OCI-LY1 (cell line): ENCODE data around the gene MACROD2.
A peak's percentile ranks its signal among the peaks of the same experiment; 100 is the strongest.

Experiments used
- H2AFZ ChIP-seq: fragments of 200-600 bp; sonication (generic), shearing (Covaris generic); 2 replicates; pipeline ENCODE4 v1.6.0; 2014; ENCODE audit warnings: antibody characterized with exemption, mild to moderate bottlenecking, low read length
- H3F3A ChIP-seq: fragments of 200-600 bp; sonication (generic), shearing (Covaris generic); 2 replicates; pipeline ENCODE4 v1.6.0; 2014; ENCODE audit warnings: mild to moderate bottlenecking, antibody characterized with exemption, low read length, moderate library complexity; ENCODE audit not compliant: insufficient read depth
- H3K27ac ChIP-seq: fragments of 200-600 bp; sonication (generic); 2 replicates; pipeline ENCODE4 v1.5.1; 2014; ENCODE audit warnings: low read length, mixed run types, mild to moderate bottlenecking, low read depth; ENCODE audit not compliant: poor library complexity, severe bottlenecking
- H3K27me3 ChIP-seq: fragments of 200-600 bp; sonication (generic); 2 replicates; pipeline ENCODE4 v1.6.0; 2014; ENCODE audit warnings: antibody characterized with exemption, mild to moderate bottlenecking, low read length, moderate library complexity; ENCODE audit not compliant: insufficient read depth
- H3K36me3 ChIP-seq: fragments of 200-600 bp; sonication (generic); 2 replicates; pipeline ENCODE4 v1.6.1; 2014; ENCODE audit warnings: mild to moderate bottlenecking, antibody characterized with exemption, low read length, moderate library complexity, mixed read lengths; ENCODE audit not compliant: insufficient read depth
- H3K4me1 ChIP-seq: fragments of 200-600 bp; sonication (generic); 2 replicates; pipeline ENCODE4 v1.5.1; 2014; ENCODE audit warnings: mild to moderate bottlenecking, low read length, moderate library complexity; ENCODE audit not compliant: insufficient read depth, severe bottlenecking
- H3K4me2 ChIP-seq: fragments of 200-600 bp; sonication (generic), shearing (Covaris generic); 2 replicates; pipeline ENCODE4 v1.6.1; 2014; ENCODE audit warnings: low read length
- H3K4me3 ChIP-seq: fragments of 200-600 bp; sonication (generic); 2 replicates; pipeline ENCODE4 v1.5.1; 2014; ENCODE audit warnings: low read length, low read depth, mild to moderate bottlenecking, mixed read lengths; ENCODE audit not compliant: poor library complexity, severe bottlenecking
- H3K79me2 ChIP-seq: fragments of 200-600 bp; shearing (Covaris generic); 2 replicates; pipeline ENCODE4 v1.6.1; 2016; ENCODE audit warnings: mixed run types, low read length, mixed read lengths; ENCODE audit not compliant: insufficient read depth
- H3K9ac ChIP-seq: fragments of 200-600 bp; sonication (generic), shearing (Covaris generic); 2 replicates; pipeline ENCODE4 v1.6.1; 2014; ENCODE audit warnings: mild to moderate bottlenecking, low read length, mixed read lengths
- H3K9me2 ChIP-seq: fragments of 200-600 bp; sonication (generic), shearing (Covaris generic); 2 replicates; pipeline ENCODE4 v1.6.1; 2014; ENCODE audit warnings: low read depth, mild to moderate bottlenecking, low read length, mixed read lengths
- H3K9me3 ChIP-seq: fragments of 200-600 bp; shearing (Covaris generic); 2 replicates; pipeline ENCODE4 v1.6.1; 2014; ENCODE audit warnings: low read length, mixed read lengths
- H4K20me1 ChIP-seq: fragments of 200-600 bp; sonication (generic), shearing (Covaris generic); 2 replicates; pipeline ENCODE4 v1.6.0; 2016; ENCODE audit warnings: mild to moderate bottlenecking, low read length; ENCODE audit not compliant: insufficient read depth
- EZH2 ChIP-seq: fragments of 200-600 bp; sonication (generic), shearing (Covaris generic); IDR thresholded peaks from 2 replicates; pipeline ENCODE4 v1.8.0; 2017; ENCODE audit warnings: borderline replicate concordance, mixed run types, mild to moderate bottlenecking, antibody characterized with exemption, low read length, moderate library complexity, mixed read lengths
- TF ChIP-seq, protein P1 (sequence below): fragments of 200-600 bp; sonication (generic), shearing (Covaris generic); IDR thresholded peaks from 2 replicates; pipeline ENCODE4 v1.5.1; 2017; ENCODE audit warnings: mild to moderate bottlenecking, antibody characterized with exemption, low read length, moderate library complexity, mixed read lengths

MACROD2 gene

DNA sequence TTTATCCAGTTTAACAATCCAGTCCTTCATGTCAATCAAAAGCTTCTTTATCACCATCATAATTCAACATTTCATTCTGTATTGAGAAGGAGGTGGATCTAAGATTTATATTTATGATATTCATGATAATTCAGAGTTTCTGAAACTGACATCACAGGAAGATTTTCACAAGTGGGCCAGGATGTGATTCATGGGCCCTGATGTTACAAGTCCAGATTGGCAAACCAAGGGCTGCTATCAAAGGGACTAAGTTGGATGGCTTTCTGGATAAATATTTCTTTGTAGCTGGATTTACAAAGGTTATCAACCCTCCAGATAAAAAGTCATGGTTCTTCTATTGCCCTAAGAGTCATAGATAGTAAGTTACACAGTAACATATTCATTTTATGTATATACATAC, 1711.4 kb downstream of the MACROD2 start:
- Histone ChIP-seq H3K4me3 (no peak overlapping the region), H3F3A (no peaks in the 10 kb centered on the region), H3K36me3 (no peaks in the 10 kb centered on the region), H3K4me2 (no peak overlapping the region), H3K79me2 (no peaks in the 10 kb centered on the region), H3K27ac (no peak overlapping the region), H3K27me3 (no peaks in the 10 kb centered on the region), H3K9me2 (no peaks in the 10 kb centered on the region), H3K4me1 (no peaks in the 10 kb centered on the region), H3K9ac (no peak overlapping the region), H4K20me1 (no peaks in the 10 kb centered on the region), H2AFZ (no peak overlapping the region), H3K9me3 (no peaks in the 10 kb centered on the region)
- no peak for TF ChIP-seq EZH2
- TF ChIP-seq, protein P1, sequence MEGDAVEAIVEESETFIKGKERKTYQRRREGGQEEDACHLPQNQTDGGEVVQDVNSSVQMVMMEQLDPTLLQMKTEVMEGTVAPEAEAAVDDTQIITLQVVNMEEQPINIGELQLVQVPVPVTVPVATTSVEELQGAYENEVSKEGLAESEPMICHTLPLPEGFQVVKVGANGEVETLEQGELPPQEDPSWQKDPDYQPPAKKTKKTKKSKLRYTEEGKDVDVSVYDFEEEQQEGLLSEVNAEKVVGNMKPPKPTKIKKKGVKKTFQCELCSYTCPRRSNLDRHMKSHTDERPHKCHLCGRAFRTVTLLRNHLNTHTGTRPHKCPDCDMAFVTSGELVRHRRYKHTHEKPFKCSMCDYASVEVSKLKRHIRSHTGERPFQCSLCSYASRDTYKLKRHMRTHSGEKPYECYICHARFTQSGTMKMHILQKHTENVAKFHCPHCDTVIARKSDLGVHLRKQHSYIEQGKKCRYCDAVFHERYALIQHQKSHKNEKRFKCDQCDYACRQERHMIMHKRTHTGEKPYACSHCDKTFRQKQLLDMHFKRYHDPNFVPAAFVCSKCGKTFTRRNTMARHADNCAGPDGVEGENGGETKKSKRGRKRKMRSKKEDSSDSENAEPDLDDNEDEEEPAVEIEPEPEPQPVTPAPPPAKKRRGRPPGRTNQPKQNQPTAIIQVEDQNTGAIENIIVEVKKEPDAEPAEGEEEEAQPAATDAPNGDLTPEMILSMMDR, result no peak

DNA sequence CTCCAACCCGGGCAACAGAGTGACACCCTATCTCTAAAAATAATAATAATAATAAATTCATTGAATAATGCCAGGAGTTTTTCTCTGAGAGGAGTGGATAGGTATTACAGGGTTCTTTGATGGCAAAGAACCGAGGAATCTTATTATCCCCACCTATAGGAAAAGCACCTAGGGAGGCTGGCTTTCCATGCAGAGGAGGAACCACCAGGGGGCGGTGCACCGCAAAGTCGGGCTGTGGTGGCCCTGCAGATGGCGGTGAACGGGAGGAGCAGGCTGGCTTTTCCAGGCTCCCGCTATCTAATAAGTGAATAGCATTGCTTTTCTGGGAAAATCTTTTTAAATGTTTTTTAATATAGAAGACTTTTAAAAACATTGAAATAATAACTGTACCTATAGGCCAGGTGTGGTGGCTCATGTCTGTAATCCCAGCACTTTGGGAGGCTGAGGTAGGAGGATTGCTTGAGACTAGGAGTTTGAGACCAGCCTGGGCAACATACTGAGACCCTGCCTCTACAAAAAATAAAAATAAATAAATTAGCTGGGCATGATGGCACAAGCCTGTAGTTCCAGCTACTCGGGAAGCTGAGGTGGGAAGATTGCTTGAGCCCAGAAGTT, 1713.8 kb downstream of the MACROD2 start:
- H3K4me2 ChIP-seq, result no peak overlapping the region
- H3K27me3 ChIP-seq, result no peaks in the 10 kb centered on the region
- TF ChIP-seq, protein P1, result peak; percentile 70
- no peak for TF ChIP-seq EZH2
- no peaks in the 10 kb centered on the region for H3F3A ChIP-seq
- no peak overlapping the region for H3K27ac ChIP-seq
- no peaks in the 10 kb centered on the region for H3K9me2 ChIP-seq
- H3K36me3 ChIP-seq, result no peaks in the 10 kb centered on the region
- H3K9ac ChIP-seq, result no peak overlapping the region
- H3K9me3 ChIP-seq, result no peaks in the 10 kb centered on the region
- no peaks in the 10 kb centered on the region for H3K79me2 ChIP-seq
- no peak overlapping the region for H3K4me3 ChIP-seq
- no peak overlapping the region for H2AFZ ChIP-seq
- H3K4me1 ChIP-seq, result no peaks in the 10 kb centered on the region
- H4K20me1 ChIP-seq, result no peaks in the 10 kb centered on the region

DNA sequence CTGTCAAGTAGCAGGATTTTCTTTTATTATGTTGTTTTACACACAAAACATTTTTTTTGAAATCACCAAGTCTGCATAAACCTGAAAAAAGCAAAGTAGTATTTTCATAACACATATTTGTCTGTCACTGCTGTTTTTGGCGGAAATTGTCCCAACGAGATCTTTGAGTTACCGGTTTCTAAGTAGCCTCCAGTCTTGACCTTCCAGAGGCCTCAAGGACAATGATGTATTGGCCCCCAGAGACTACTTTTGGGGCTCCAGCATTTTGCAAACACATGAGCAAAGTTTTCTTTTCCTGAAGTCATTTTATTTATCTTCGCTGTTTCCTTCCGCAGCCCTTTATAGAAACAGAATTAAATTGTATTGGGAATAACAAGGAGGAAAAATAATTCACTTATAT, 1715.3 kb downstream of the MACROD2 start:
- H3K9me2 ChIP-seq, result no peaks in the 10 kb centered on the region
- H3K4me1 ChIP-seq, result no peaks in the 10 kb centered on the region
- TF ChIP-seq, protein P1, result no peak
- no peak for TF ChIP-seq EZH2
- H3F3A ChIP-seq, result no peaks in the 10 kb centered on the region
- H2AFZ ChIP-seq, result no peak overlapping the region
- no peak overlapping the region for H3K27ac ChIP-seq
- H3K4me2 ChIP-seq, result no peak overlapping the region
- no peaks in the 10 kb centered on the region for H3K9me3 ChIP-seq
- no peaks in the 10 kb centered on the region for H3K27me3 ChIP-seq
- H3K36me3 ChIP-seq, result no peaks in the 10 kb centered on the region
- H4K20me1 ChIP-seq, result no peaks in the 10 kb centered on the region
- H3K79me2 ChIP-seq, result no peaks in the 10 kb centered on the region
- H3K4me3 ChIP-seq, result no peak overlapping the region
- no peak overlapping the region for H3K9ac ChIP-seq
